Esophagus mucosa (tissue), 1 donor: ENCODE data around the gene RIC8B. TPM values are rescaled to one million over a fixed set of nuclear protein-coding genes. Genes with fewer than 3 reads are reported as not detected.
"Not testable (repeated sequence)": the region's sequence is repeated elsewhere in the genome, so short reads cannot be mapped to it uniquely, and the experiment has no call there.

Source experiments
- ATAC-seq: fragments of 200-7000 bp; cut with Tn5 transposase; one replicate; pipeline ENCODE4 v1.9.1; 2020
- total RNA-seq: library from RNA; stranded (reverse); gene quantifications from one replicate; pipeline ENCODE4 v1.2.4, GENCODE V29; 2023
- donor health status: DM: yes; HTN: yes; CAD: no.

RIC8B gene
- total RNA-seq, 1 donor from 2014 or later = 3.0 TPM

DNA sequence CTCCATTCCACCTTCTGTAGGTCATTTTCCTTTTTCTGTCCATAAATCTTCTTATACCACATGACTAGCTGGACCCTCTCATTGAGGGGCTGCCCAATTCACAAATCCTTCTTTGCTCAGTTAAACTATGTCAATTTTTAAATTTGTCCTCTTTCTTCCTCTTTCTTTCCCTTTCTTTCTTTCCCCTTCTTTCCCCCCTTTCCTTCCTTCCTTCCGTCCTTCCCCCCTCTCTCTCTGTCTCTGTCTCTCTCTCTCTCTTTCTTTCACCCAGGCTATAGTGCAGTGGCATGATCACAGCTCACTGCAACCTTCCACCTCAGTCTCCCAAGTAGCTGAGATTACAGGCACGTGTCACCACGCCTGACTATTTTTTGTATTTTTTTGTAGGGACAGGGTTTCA is 134.1 kb downstream of the RIC8B start:
- ATAC-seq = no peak

DNA sequence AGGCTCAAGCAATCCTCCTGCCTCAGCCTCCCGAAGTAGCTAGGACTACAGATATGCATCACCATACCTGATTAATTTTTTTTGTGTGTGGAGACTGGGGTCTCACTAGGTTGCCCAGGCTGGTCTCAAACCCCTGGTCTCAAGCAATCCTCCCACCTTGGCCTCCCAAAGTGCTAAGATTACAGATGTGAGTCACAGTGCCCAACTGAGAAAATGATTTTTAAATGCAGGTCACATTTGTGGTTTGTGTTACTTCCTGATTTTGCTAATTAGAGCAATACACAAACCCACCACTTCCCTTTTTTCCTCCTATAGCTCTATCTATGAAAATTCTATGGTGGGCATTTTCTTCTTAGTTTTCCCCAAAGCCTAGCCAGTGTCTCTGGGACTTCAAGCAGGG is 135.7 kb downstream of the RIC8B start:
- no peak for ATAC-seq

DNA sequence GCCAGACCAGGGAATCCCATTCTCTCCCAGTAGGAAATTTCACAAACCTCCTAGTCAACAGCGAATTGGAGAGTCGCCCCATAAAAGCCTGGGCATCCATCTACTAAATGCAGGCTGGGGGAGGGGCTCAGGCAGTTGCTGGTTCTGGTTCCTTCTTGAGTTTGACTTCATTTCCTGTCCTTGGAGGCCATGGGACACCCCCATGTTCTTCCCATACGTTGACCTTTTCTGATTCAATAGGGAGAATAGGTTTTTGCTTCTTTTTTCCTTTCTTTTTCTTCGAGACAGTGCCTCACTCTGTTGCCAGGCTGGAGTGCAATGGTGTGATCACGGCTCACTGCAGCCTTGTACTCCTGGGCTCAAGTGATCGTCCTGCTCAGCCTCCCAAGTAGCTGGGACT is 137.1 kb downstream of the RIC8B start:
- ATAC-seq = no peak

DNA sequence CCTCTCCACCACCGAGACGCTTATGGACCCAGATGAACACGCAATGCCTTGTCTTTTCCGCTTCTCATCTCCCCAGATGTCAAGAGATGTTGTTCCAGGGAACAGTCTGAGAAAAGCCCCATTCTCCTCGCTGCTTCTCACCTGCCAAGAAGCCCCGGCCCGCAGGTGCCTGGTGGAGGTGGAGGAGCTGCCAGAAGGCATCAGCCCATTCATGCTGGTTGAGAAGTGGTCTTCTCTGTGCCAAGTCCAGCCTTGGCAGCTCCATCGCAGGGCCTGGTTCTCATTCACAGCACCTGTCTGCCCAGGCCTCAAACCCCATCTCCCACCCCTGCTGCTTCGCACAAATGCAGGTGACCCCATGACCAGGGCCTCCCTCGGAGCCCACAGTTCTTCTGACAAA is 139.0 kb downstream of the RIC8B start:
- ATAC-seq = no peak

DNA sequence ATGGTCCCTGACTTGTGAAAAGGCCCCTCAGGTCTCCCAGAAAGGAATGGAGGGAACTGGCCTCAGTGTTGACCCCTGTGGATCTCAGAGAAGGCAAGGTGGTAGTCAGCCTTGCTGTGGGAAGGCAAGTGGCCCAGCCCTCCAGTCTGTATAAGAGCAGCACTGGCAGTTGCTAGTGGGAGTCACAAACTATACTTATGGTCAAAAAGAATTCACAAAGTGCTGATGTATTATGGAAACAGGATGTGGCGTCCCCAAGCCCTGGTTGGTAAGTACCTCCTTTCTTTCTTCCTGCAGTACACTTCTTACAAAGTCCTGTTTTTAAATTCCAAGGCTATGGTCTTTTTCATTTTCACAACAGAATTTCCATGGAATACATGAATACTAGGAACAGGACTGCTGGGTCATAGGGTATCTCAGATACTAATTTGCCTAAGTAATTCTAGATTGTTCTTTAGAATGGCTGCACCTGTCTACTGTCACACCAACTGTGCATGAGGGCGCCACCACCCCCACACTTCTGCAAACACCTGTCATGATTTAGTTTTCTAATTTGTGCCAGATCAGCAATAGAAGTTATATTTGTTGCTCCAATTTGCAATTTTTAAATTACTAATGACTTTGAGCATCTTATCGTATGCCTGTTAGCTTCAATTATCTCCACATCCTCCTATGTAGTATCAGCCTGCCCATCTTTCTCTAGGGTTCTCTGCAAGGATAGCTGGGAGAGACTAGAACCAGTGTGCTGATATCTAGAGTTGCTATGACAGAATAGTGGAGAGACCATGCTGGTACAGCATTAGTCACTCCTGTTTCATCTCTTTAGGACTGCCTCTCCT is 140.5 kb downstream of the RIC8B start:
- ATAC-seq = no peak

DNA sequence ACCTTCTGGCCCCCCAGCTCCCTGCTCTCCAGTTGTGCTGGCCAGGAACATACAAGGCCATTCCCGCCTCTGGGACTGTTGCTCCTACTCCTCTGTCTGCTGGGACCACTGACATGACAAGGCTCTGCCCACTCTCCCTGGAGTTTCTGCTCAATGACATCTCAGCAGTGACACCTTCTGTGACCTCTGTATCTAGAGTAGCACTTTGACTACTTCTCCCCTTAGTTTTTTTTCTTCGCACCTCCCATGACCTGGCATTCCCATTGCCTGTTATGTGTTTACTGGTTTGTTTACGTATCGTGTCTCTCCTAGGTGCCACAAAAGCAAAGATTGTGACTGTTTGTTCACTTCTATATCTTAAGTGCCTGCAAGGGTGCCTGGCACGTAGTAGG is 141.1 kb downstream of the RIC8B start:
- no peak for ATAC-seq

DNA sequence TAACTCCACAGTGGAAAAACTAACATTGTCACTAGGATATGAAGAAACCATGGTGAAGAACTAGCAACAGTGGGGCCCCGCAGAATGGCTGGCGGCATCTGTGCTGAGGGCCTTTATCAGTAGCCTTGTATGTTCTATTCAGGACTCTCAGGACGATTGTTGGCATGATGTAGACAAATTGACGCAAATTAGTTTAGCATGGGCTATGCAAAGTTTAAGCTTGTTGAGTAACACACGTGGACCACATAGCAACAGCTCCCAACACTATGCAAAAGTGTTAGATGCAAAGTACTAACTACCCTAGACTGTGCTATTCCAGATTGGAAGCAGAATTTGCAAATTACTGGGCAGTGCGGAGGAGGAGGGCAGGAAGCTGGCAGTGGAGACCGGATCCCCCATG is 143.0 kb downstream of the RIC8B start:
- no peak for ATAC-seq

DNA sequence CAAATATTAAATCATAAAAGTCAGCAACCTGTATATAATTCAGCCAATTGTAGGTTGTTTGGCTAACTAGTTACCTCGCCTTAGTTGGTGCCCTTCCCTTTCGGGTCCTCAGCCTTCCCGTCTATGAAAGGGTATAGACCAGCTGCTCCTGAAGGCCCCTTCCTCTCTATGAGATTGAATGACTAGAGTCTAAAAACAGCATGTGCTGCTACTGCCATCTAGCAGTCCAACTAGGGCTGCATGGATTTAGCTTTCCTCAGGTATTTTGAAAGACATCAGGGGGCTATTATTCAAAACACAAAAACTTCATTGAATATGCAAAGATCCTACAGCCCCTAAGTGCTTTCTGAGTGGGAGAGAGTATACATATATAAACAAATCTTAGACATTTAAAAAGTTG is 144.3 kb downstream of the RIC8B start:
- no peak for ATAC-seq

DNA sequence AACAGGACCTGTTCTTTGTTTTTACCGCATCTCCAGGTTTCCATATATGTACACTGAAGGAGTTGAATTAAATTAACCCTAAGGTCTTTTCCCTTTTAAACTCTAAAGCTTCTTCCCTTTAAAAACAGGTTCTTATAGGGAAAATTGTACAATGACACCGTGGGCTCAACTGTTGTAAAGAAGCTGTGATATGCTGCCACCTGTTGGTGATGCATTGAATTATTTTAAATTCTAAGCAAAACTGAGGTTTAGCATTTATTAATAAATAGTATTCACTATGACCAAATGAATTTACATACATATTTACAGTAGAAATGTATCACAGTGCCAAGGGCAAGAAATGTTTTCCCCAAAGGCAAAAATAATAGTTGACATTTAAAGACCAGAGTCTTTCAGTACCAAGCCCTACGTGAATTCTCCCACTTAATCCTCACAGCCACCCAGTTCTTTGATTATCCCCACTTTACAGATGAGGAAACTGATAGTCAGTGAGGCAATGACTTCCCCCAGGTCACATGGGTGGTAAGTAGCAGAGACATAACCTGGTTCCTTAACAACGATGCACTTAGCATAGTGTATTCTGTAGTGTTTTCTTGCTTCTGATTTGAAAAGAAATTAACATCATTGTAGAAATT is 145.5 kb downstream of the RIC8B start:
- no peak for ATAC-seq

DNA sequence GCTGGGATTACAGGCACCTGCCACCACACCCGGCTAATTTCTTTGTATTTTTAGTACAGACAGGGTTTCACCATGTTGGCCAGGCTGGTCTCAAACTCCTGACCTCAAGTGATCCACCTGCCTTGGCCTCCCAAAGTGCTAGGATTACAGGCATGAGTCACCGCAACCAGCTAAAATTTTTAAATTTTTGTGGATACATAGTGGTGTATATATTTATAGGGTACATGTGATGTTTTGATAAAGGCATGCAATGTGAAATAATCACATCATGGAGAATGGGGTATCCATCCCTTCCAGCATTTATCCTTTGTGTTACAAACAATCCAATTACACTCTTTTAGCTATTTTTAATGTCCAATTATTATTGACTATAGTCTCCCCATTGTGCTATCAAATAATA is 147.5 kb downstream of the RIC8B start:
- ATAC-seq = not testable (repeated sequence)

DNA sequence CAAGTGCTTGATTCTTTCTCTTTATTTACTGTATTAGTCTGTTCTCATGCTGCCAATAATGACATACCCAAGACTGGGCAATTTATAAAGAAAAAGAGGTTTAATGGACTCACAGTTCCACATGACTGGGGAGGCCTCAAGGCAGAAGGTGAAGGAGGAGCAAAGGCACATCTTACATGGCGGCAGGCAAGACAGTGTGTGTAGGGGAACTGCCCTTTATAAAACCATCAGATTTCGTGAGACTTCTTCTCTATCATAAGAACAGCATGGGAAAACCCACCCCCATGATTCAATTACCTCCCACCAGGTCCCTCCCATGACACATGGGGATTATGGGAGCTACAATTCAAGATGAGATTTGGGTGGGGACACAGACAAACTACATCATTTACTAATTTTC is 149.1 kb downstream of the RIC8B start:
- not testable (repeated sequence) for ATAC-seq

DNA sequence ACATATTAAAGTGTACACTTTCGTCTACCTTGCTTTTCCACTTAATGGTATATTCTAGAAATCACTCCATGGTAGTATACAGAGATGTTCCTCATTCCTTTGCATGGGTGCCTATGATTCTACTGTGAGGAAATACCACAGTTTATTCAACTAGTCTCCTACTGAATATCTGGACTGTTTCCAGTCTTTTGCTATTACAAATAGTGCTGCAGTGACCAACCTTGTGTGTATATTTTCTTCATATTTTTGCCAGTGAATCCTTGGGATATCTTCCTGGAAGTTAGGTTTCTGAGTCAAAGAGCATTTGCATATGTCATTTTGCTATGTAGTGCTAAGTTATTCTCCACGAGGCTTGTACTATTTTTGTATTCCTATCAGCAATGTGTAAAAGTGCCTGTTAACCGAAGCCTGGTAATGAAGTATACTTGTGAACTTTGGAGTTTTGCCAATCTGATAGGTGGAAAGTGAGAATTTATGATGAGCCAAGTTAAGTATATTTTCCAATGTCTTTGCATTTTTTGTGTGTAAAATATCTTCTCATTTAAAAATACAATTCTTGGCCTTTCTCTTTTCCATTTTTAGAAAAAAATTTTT is 149.9 kb downstream of the RIC8B start:
- ATAC-seq = no peak

DNA sequence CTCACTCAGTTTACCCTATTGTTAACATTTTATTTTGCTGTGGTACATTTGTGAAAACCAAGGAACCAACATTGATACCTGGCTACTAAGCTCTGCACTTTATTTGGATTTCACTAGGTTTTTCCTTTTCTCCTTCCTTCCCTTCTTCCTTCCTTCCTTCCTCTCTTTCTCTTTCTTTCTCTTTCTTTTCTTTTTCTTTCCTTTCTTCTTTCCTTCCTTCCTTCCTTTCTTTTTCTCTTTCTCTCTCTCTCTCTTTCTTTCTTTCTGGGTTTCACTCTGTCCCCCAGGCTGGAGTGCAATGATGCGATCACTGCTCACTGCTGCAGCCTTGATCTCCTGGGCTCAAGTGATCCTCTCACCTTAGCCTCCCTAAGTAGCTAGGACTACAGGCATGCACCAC is 152.2 kb downstream of the RIC8B start:
- no peak for ATAC-seq

DNA sequence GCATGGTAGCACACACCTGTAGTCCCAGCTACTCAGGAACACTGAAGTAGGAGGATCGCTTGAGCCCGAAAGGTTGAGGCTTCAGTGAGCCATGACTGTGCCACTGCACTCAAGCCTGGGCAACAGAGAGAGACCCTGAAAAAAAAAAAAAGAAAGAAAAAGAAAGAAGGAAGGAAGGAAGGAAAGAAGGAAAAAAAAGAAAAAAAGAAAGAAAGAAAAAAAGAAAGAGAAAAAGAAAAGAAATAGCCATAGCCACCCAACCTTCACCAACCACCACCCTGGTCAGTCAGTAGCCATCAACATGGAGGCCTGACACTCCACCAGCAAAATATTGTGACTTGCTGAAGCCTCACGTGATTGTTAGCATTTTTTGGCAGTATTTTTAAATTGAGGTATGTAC is 159.8 kb downstream of the RIC8B start:
- ATAC-seq = no peak

Other genes with a start within 250 kb of the RIC8B start
- not detected for gene RFX4, start 191.7 kb upstream of the RIC8B start, total RNA-seq
- gene TMEM263, start 181.2 kb downstream of the RIC8B start, total RNA-seq = 4.3 TPM
- 2.8 TPM for gene MTERF2, start 212.5 kb downstream of the RIC8B start, total RNA-seq